ENCODE results near the gene FLAD1. TPM values are rescaled to one million over a fixed set of nuclear protein-coding genes. Genes with fewer than 3 reads are reported as not detected.

FLAD1 gene
- total and polyA plus RNA-seq, 2 of the 8 experiments (the other 6 are each of a cell fraction or from before 2014, with no cell fraction given), result 104 to 143 TPM

GRCh38 chr1:155032886-155033285 lies 49.7 kb downstream of the FLAD1 start (continued):
- TF ChIP-seq, protein P1, sequence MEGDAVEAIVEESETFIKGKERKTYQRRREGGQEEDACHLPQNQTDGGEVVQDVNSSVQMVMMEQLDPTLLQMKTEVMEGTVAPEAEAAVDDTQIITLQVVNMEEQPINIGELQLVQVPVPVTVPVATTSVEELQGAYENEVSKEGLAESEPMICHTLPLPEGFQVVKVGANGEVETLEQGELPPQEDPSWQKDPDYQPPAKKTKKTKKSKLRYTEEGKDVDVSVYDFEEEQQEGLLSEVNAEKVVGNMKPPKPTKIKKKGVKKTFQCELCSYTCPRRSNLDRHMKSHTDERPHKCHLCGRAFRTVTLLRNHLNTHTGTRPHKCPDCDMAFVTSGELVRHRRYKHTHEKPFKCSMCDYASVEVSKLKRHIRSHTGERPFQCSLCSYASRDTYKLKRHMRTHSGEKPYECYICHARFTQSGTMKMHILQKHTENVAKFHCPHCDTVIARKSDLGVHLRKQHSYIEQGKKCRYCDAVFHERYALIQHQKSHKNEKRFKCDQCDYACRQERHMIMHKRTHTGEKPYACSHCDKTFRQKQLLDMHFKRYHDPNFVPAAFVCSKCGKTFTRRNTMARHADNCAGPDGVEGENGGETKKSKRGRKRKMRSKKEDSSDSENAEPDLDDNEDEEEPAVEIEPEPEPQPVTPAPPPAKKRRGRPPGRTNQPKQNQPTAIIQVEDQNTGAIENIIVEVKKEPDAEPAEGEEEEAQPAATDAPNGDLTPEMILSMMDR (IDR thresholded peaks at IDR 0.05; ENCODE audit: control extremely low read depth in 1 of 3, insufficient read depth in 1 of 3, low read depth in 1 of 3, low read length in 3 of 3), result no peak
- TF ChIP-seq, protein P2, sequence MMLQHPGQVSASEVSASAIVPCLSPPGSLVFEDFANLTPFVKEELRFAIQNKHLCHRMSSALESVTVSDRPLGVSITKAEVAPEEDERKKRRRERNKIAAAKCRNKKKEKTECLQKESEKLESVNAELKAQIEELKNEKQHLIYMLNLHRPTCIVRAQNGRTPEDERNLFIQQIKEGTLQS (IDR thresholded peaks at IDR 0.05; ENCODE audit: insufficient read depth, low read depth, low read length), result no peak
- TF ChIP-seq TEAD4 (IDR thresholded peaks at IDR 0.05; ENCODE audit: low read depth, low read length), result no peak

All from H1 (cell line).